PC-9 (cell line): ENCODE measurements around the gene CLDND2. TPM values are rescaled to one million over a fixed set of nuclear protein-coding genes. Genes with fewer than 3 reads are reported as not detected.

Experiments
- BruUV-seq: library from RNA; stranded (reverse); fragments of 400-500 nt; replicated peaks from 2 replicates; lab custom pipeline; 2021; lab: Mats Ljungman, UMichigan
- CTCF ChIA-PET: fragments of 300-600 bp; sonication (Branson Sonifier 250); formaldehyde crosslinking; loops from one replicate; lab custom pipeline; 2022; ENCODE audit warnings: antibody characterized with exemption; lab: Charles Lee
- POLR2A ChIA-PET: fragments of 300-600 bp; sonication (Branson Sonifier 250); formaldehyde crosslinking; loops from one replicate; lab custom pipeline; 2022; ENCODE audit warnings: antibody characterized with exemption; ENCODE audit not compliant: unreplicated experiment; lab: Charles Lee
- DNase-seq, 2 experiments: peaks; one replicate each; pipeline versions ENCODE4 v3.0.0 to v3.0.0-alpha.2; 2015 to 2022; ENCODE audit warnings: mixed read lengths in 1 of 2
- H2AFZ ChIP-seq: fragments of 200-600 bp; sonication (generic); 2 replicates; pipeline ENCODE4 v1.8.1; 2017; ENCODE audit warnings: antibody characterized with exemption
- H3F3A ChIP-seq: fragments of 200-600 bp; sonication (generic); 2 replicates; pipeline ENCODE4 v1.8.1; 2017; ENCODE audit warnings: antibody characterized with exemption, mild to moderate bottlenecking, low read depth; ENCODE audit not compliant: insufficient read depth
- H3K27ac ChIP-seq: fragments of 200-600 bp; sonication (generic); 2 replicates; pipeline ENCODE4 v1.6.1; 2016; ENCODE audit warnings: mixed run types
- H3K27me3 ChIP-seq: fragments of 200-600 bp; sonication (generic); 2 replicates; pipeline ENCODE4 v1.6.1; 2016; ENCODE audit warnings: low read depth, mixed run types; ENCODE audit not compliant: insufficient read depth
- H3K36me3 ChIP-seq: fragments of 200-600 bp; sonication (generic); 2 replicates; pipeline ENCODE4 v1.6.1; 2016; ENCODE audit warnings: low read depth, mixed run types
- H3K4me1 ChIP-seq: fragments of 200-600 bp; sonication (generic); replicated peaks from 2 replicates; pipeline ENCODE4 v1.6.1; 2016; ENCODE audit warnings: mixed run types; ENCODE audit not compliant: insufficient read depth
- H3K4me2 ChIP-seq: fragments of 200-600 bp; sonication (generic); 2 replicates; pipeline ENCODE4 v1.6.1; 2017; ENCODE audit warnings: mixed run types
- H3K4me3 ChIP-seq: fragments of 200-600 bp; sonication (generic); 2 replicates; pipeline ENCODE4 v1.6.1; 2016; ENCODE audit warnings: mixed run types
- H3K79me2 ChIP-seq: fragments of 200-600 bp; sonication (generic); 2 replicates; pipeline ENCODE4 v1.6.1; 2017; ENCODE audit warnings: low read depth, mixed run types
- H3K9me2 ChIP-seq: fragments of 200-600 bp; sonication (generic); 2 replicates; pipeline ENCODE4 v1.8.1; 2017; ENCODE audit warnings: mild to moderate bottlenecking; ENCODE audit not compliant: insufficient read depth
- H3K9me3 ChIP-seq: fragments of 200-600 bp; sonication (generic); 2 replicates; pipeline ENCODE4 v1.8.1; 2016; ENCODE audit warnings: low read depth; ENCODE audit not compliant: insufficient read depth
- H4K20me1 ChIP-seq: fragments of 200-600 bp; sonication (generic); 2 replicates; pipeline ENCODE4 v1.8.1; 2017; ENCODE audit not compliant: insufficient read depth
- CTCF ChIP-seq: fragments of 200-600 bp; sonication (generic); conservative IDR thresholded peaks from 2 replicates; pipeline ENCODE4 v1.6.1; 2017; ENCODE audit warnings: mixed run types, antibody characterized with exemption, mild to moderate bottlenecking, moderate library complexity
- EZH2 ChIP-seq: fragments of 200-600 bp; sonication (generic); IDR thresholded peaks from 2 replicates; pipeline ENCODE4 v1.8.0; 2017; ENCODE audit warnings: antibody characterized with exemption, low read depth
- intact Hi-C: fragments of 100-400 bp; cut with micrococcal nuclease; formaldehyde crosslinking; loops from one replicate; pipeline ENCODE4 v1.10.0; 2022; ENCODE audit not compliant: unreplicated experiment
- total RNA-seq: library from RNA; stranded (reverse); gene quantifications from 2 replicates; pipeline ENCODE4 v1.2.3, GENCODE V29; 2021

The CLDND2 gene
- total RNA-seq, 1 experiment from 2014 or later, result 4.5 TPM

GRCh38 chr19:51375504-51376221 is 6.9 kb upstream of the CLDND2 start:
- CTCF ChIA-PET, result no interaction called here

GRCh38 chr19:51372649-51373504 is 4.1 kb upstream of the CLDND2 start, which contains the start of gene NKG7:
Gene NKG7, minus strand, starts transcription at chr19:51372654. Its CDS starts 119 bp downstream, at chr19:51372535.
- ChIA-PET POLR2A (no interaction called here), CTCF (no interaction called here)
- Histone ChIP-seq H3K4me3 (no peak within 1 kb of the TSS), H4K20me1 (no peaks in the 10 kb centered on the region), H3K4me1 (peaks cover 5% of the 10 kb centered on the region; the same call in 1 of the 2 replicates), H3K4me2 (no peak within 1 kb of the TSS), H3K27ac (no peak within 1 kb of the TSS), H2AFZ (no peak within 1 kb of the TSS), H3K79me2 (no peaks in the 10 kb centered on the region), H3K27me3 (peaks cover 39% of the 10 kb centered on the region), H3K36me3 (no peaks in the 10 kb centered on the region), H3K9me2 (no peaks in the 10 kb centered on the region), H3K9me3 (no peaks in the 10 kb centered on the region), H3F3A (no peaks in the 10 kb centered on the region)
- intact Hi-C loops, result no loop called here
- BruUV-seq, result no TSS peak
- DNase-seq, result no peak
- TF ChIP-seq EZH2 (no peak), CTCF (no peak)

More at GRCh38 chr19:51375504-51376221, 6.9 kb upstream of the CLDND2 start:
- Histone ChIP-seq H3K27ac (no peak overlapping the region), H2AFZ (no peak overlapping the region), H3K4me3 (no peak overlapping the region), H3K9me3 (no peaks in the 10 kb centered on the region), H3K27me3 (peaks cover 35% of the 10 kb centered on the region), H3K4me1 (no peaks in the 10 kb centered on the region), H4K20me1 (no peaks in the 10 kb centered on the region), H3K36me3 (no peaks in the 10 kb centered on the region), H3K4me2 (no peak overlapping the region), H3F3A (no peaks in the 10 kb centered on the region), H3K9me2 (no peaks in the 10 kb centered on the region), H3K79me2 (no peaks in the 10 kb centered on the region)
- no peak for TF ChIP-seq CTCF
- TF ChIP-seq EZH2, result no peak
- POLR2A ChIA-PET, result no interaction called here
- intact Hi-C loops, result no loop called here
- DNase-seq, result no peak
- BruUV-seq, result no TSS peak

GRCh38 chr19:51372021-51372648 is 3.3 kb upstream of the CLDND2 start:
- intact Hi-C loops, result no loop called here
- ChIA-PET POLR2A (interaction anchor here (0.6 kb wide), 1 partner anchor 902 kb away, joined by 3 read pairs; no protein-coding TSS in a partner anchor), CTCF (no interaction called here)
- no peak for TF ChIP-seq CTCF
- TF ChIP-seq EZH2, result no peak
- H3K79me2 ChIP-seq, result no peaks in the 10 kb centered on the region
- H3K4me2 ChIP-seq, result no peak overlapping the region
- no peaks in the 10 kb centered on the region for H3K9me3 ChIP-seq
- no TSS peak for BruUV-seq
- no peak overlapping the region for H2AFZ ChIP-seq
- H3F3A ChIP-seq, result no peaks in the 10 kb centered on the region
- H3K36me3 ChIP-seq, result no peaks in the 10 kb centered on the region
- no peaks in the 10 kb centered on the region for H3K9me2 ChIP-seq
- no peak overlapping the region for H3K27ac ChIP-seq
- H3K4me3 ChIP-seq, result no peak overlapping the region
- peaks cover 5% of the 10 kb centered on the region; the same call in 1 of the 2 replicates for H3K4me1 ChIP-seq
- peaks cover 39% of the 10 kb centered on the region for H3K27me3 ChIP-seq
- H4K20me1 ChIP-seq, result no peaks in the 10 kb centered on the region
- DNase-seq, result no peak
